RCC 7860 (cell line): Measurements from ENCODE around the gene C5.

ENCODE experiments used
- DNase-seq: peaks from one replicate; pipeline ENCODE4 v3.0.0-alpha.2; 2015; ENCODE audit warnings: low spot score
- FAIRE-seq: peaks from 2 replicates; lab custom pipeline; 2012; peaks lifted over from hg19 to GRCh38; lab: Jason Lieb, UNC

C5 gene

GRCh38 chr9:120946259-120946658 is 103.8 kb downstream of the C5 start:
- FAIRE-seq (no peak), DNase-seq (no peak)

DNA sequence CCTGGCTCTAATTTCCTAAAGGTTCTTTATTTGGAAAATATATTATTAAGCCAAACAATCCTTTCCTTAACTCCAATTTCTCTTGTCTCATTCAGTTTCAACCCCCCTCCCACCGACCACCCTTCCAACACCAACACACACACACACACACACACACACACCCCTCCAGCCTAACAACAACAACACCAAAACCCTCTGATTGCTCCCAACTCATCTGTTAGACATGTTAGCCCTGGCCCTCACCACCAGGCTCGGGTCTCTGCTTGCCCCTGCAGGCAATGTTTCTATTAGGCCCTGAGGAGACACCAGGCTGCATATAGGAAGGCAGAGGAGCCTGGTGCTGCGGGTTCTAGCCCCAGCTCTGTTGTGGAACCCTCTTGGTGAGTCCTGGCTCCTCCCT is 105.1 kb downstream of the C5 start:
- DNase-seq (no peak), FAIRE-seq (no peak)

DNA sequence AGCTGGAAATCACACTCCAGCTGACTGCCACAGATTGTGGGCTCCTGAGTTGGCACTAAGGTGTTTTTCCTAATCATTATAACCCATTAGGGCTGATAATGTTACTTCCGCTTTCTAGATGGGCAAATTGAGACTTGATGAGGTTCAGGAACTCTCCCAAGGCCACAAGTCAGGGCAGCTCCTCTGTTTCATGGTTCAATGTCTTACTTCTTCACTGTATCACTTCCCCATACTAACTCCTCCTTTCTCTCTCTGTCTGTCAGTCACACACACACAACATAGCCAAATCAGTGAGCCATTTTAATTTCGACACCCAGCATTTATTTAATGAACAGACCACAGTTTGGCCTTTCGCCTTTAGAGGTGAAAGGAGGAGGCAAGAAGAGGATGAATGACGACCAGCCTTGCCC is 105.6 kb downstream of the C5 start:
- no peak for DNase-seq
- no peak for FAIRE-seq

DNA sequence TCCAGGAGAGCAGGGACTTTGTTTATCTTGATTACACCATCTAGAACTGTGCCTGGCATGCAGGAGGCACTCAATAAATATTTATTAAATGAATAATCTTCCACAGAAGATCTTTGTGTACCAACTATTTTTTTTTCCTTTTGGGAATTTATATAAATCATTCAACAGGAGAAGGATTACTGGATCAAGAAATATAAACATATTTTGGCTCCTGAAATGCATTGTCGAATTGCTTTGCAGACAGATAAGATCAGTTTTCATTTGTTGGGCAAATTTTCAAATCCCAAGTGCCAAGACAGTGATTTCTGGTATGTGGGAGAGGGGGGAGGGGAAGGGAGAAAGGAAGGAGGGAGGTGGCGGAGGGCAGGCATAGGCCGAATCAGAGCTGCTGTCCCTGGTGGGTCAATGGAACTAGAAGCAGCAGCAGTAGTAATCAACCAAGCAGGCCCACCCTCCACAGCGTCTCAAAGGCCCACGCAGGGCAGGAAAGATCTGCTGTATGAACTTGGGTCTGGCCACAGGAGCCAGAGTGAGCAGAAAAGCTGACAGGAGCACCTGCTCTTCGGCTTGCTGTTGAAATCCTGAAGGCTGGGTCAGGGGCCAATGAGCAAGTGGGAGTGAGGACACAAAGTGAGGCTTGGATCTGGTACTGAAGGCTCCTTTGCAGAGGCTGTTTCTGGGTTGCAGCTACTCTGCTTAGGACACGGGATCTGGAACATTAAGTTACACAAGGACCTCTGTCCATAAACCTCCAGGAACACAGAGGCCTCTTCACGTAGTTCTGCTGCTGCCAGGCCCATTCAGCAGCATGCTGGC is 107.7 kb downstream of the C5 start:
- FAIRE-seq (no peak), DNase-seq (no peak)

- no peak for FAIRE-seq
- no peak for DNase-seq
These were observed 108.9 kb downstream of the C5 start for GRCh38 chr9:120941046-120941770.

- FAIRE-seq: no peak
- DNase-seq: no peak
These were observed 109.5 kb downstream of the C5 start for GRCh38 chr9:120940573-120940972.

DNA sequence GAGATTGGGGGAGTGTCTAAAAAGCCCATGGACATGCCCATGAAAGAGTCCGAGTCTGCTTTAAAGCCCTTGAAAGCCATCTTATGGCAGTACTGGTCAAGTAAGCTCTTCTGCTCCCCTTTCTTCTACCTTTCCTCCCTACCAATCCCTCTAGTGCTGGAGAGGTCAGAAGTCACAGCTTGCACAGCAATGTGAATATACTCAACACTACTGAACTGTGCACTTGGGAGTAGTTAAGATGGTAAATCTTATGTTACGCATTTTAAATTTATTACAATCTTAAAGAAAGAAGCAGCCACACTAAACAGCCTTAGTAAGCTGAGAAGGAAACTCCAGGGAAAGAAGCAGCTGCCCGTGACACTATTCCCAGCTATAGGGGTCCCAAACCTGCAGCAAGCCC is 111.2 kb downstream of the C5 start:
- DNase-seq (no peak), FAIRE-seq (no peak)

GRCh38 chr9:120937596-120937995 is 112.5 kb downstream of the C5 start:
- DNase-seq: no peak
- FAIRE-seq: no peak

- FAIRE-seq: no peak
- DNase-seq: no peak
These were observed 112.9 kb downstream of the C5 start for GRCh38 chr9:120937127-120937526.

DNA sequence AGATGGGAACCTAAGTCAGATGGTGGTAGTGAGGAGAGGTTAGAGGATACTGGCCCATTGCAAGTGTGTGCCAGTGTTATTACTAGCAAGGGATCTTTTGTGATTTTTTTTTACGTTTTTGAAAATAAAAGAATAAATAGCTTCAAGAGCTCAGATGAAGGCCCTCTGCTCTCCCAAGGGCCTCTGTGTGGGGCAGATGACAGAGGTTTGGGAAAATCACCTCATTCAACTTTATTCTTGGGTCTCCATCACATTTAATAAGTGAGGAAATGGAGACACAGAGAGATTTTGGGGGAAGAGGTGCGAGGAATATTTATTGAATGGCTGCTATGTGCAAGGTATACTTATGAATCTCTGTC is 113.3 kb downstream of the C5 start:
- DNase-seq: no peak
- no peak for FAIRE-seq

DNA sequence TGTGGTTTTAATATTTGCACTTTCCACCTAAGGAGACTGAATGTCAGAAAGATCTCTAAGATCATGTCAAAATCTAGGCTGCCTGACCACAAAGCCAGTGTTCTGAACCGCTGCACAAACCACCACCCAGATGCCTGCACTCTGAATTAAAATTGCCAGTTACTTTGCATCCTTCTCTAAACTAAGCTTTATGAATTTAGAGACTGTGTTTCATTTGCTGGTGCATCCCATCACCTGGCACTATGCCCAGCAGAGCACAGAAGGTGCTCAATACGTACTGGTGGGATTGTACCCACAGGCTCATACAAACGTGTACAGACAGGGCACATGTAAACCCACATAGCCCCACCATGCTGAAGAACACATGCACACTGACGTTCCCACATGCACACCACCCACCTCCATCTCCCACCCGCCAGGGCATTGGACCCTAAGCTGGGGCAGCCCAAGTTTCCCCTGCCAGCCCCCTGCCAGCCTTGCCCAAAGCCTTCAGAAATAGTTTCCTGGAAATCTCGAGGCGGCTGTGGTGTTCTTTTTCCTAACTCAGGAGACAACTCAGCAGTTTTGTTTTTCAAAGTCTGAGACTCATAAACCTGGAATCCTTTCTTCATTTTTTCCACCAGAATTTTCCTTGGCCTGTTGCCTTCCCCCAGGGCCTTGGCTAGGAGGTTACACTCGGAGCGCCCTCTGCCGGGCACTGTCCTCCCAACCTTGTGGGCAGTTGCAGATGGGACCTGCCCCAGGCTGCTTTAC is 113.9 kb downstream of the C5 start:
- FAIRE-seq (peak; percentile 77), DNase-seq (peak; percentile 82)

DNA sequence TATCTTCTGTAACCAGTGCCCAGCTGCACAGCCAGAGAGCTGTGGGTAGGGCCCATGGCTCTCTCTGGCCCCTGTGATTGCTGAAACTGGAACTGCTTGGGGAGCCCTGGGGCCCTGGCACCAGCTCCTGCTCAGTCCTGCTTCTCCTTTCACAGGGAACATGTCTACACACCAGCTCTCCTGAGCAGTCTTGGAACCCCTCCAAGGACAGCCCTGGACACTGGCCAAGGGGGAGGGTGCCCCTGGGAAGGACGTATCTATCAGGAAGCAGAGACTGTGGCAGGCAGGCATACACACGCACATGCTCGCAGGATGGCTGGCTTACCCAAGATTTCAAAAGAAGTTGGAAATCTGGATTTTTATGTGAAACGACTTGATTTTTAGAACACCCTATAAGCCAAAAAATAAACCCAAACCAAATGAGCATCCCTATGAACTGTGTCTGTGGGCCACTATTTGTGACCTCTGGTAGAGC is 114.7 kb downstream of the C5 start:
- peak; percentile 77 for FAIRE-seq
- peak; percentile 85 for DNase-seq

- DNase-seq (no peak), FAIRE-seq (no peak)
These were observed 115.8 kb downstream of the C5 start for GRCh38 chr9:120934281-120934680.

- FAIRE-seq (no peak), DNase-seq (no peak)
These were observed 116.6 kb downstream of the C5 start for GRCh38 chr9:120933310-120934055.

DNA sequence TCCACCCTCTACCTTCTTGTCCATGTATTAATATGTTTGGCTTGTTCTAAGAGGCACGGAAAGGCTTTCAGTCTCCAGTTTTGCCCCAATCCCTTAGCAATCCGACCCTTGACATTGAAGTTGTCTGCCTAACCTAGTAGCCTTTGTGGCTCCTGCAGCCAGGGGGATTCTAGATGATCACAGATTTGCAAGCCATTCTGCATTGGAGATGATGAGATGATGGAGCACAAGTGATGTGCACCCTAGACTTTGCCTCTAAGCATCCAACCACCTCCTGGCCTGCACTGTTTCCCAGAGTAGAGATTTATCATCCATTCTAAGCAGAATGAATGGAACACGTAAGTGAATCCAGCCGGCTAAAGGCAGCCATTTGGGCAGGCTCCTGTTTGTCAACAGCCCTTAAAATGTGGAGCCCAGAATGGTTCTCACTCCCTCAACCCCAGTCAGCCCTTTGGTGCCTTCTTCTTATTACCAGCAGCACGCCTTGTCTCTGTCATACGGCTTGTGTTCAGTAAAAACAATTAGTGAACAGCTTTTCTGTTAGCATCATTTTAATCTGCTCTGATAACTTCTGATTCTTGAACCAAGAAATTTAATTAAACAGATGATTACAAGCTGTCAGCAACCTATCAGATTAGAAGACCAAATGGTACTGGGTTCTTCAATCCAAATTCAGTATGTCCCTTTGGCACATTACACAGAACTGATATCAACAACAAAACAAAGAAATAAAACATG is 117.8 kb downstream of the C5 start:
- DNase-seq (no peak), FAIRE-seq (no peak)

GRCh38 chr9:120931231-120932085 is 118.6 kb downstream of the C5 start:
- DNase-seq: peak; percentile 65
- peak; percentile 40 for FAIRE-seq

DNA sequence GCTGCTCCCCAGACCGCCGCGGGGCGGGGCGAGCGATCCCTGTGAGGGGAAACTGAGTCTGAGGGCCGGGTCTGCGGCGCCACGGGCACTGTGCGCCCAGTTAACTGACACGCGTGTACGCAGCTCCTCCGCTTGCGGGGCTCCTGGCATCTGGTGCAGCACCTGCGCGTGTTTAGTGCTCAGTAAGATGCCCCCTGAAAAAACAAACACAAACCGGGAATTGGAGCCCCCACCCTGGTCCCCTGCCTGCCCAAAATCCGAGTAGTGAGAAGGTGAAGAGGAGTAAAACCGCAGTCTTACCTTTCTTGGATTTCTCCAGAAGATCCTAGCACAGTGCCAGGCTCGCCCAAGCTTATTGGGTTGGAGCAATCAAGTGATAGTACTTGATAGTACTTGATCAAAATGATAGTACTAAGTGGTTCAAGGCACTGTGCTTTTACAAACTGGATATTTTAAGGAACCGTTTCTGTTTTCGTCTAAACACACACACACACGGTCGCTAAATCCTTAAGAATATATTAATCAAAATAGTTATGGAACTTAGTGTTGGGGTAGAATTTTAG is 120.8 kb downstream of the C5 start:
- no peak for FAIRE-seq

GRCh38 chr9:120928483-120929228 is 121.4 kb downstream of the C5 start:
- DNase-seq: no peak
- FAIRE-seq: no peak

More for the DNA sequence above, 120.8 kb downstream of the C5 start:
- DNase-seq: no peak
